ENCODE data around the gene TMBIM1.

The TMBIM1 gene

GRCh38 chr2:218253232-218253625, 39.1 kb downstream of the TMBIM1 start:
- DNase-seq: no peak

GRCh38 chr2:218252509-218253231, 39.6 kb downstream of the TMBIM1 start:
- DNase-seq: no peak

GRCh38 chr2:218249691-218250090, 42.6 kb downstream of the TMBIM1 start:
- DNase-seq: no peak

- no peak for DNase-seq
Observed at GRCh38 chr2:218245214-218245613, 47.1 kb downstream of the TMBIM1 start.

GRCh38 chr2:218244665-218245064, 47.6 kb downstream of the TMBIM1 start:
- DNase-seq: no peak

- DNase-seq: no peak
Observed at GRCh38 chr2:218244204-218244603, 48.1 kb downstream of the TMBIM1 start.

GRCh38 chr2:218238887-218239286, 53.4 kb downstream of the TMBIM1 start:
- no peak for DNase-seq

GRCh38 chr2:218236829-218237228, 55.5 kb downstream of the TMBIM1 start:
- no peak for DNase-seq

GRCh38 chr2:218235017-218235416, 57.3 kb downstream of the TMBIM1 start:
- DNase-seq: no peak

GRCh38 chr2:218234521-218234920, 57.8 kb downstream of the TMBIM1 start:
- DNase-seq: no peak

GRCh38 chr2:218233543-218233942, 58.8 kb downstream of the TMBIM1 start:
- no peak for DNase-seq

GRCh38 chr2:218230882-218231281, 61.4 kb downstream of the TMBIM1 start:
- DNase-seq: no peak

- DNase-seq: no peak
Observed at GRCh38 chr2:218229851-218230250, 62.5 kb downstream of the TMBIM1 start.

GRCh38 chr2:218229239-218229638, 63.1 kb downstream of the TMBIM1 start:
- no peak for DNase-seq

- no peak for DNase-seq
Observed at GRCh38 chr2:218228366-218229090, 63.8 kb downstream of the TMBIM1 start.

GRCh38 chr2:218226903-218227302, 65.4 kb downstream of the TMBIM1 start:
- no peak for DNase-seq
